Loucy (cell line): ENCODE data around the gene DCAF15.

Experiments
- EZH2phosphoT487 ChIP-seq: fragments of 200-600 bp; IDR thresholded peaks from 2 replicates; pipeline ENCODE4 v1.6.1; 2018; ENCODE audit warnings: antibody characterized with exemption, mild to moderate bottlenecking, moderate library complexity, borderline replicate concordance
- TF ChIP-seq, protein P1 (sequence below): fragments of 200-600 bp; sonication (generic); conservative IDR thresholded peaks from 2 replicates; pipeline ENCODE4 v1.5.1; 2014; ENCODE audit warnings: mild to moderate bottlenecking, antibody characterized with exemption, low read length

DNA sequence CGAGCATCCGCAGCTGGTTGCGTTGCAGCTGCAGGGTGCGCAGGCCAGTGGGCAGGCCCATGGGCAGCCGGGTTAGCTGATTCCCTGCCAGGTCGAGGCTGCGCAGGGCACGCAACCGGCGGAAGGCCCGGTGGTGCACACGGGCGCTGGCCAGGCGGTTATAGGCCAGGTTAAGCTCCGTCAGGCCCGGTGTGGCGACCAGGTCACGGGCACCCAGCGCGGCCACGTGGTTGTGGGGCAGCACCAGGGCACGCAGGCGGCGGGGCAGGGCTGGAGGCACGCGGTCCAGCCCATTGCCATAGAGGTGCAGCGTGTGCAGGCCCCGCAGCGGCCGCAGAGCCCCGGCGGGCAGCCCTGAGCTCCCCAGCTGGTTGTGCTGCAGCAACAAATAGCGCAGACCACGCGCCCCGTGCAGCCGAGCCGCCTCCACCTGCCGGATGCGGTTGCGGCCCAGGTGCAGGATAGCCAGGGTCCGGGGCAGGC, 19.4 kb upstream of the DCAF15 start:
- TF ChIP-seq, protein P1, sequence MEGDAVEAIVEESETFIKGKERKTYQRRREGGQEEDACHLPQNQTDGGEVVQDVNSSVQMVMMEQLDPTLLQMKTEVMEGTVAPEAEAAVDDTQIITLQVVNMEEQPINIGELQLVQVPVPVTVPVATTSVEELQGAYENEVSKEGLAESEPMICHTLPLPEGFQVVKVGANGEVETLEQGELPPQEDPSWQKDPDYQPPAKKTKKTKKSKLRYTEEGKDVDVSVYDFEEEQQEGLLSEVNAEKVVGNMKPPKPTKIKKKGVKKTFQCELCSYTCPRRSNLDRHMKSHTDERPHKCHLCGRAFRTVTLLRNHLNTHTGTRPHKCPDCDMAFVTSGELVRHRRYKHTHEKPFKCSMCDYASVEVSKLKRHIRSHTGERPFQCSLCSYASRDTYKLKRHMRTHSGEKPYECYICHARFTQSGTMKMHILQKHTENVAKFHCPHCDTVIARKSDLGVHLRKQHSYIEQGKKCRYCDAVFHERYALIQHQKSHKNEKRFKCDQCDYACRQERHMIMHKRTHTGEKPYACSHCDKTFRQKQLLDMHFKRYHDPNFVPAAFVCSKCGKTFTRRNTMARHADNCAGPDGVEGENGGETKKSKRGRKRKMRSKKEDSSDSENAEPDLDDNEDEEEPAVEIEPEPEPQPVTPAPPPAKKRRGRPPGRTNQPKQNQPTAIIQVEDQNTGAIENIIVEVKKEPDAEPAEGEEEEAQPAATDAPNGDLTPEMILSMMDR, result no peak
- TF ChIP-seq EZH2phosphoT487, result no peak
